Esophagus muscularis mucosa (tissue), 4 donors: ENCODE data around the gene ZNF746. TPM values are rescaled to one million over a fixed set of nuclear protein-coding genes. Genes with fewer than 3 reads are reported as not detected.
A peak's percentile ranks its signal among the peaks of the same experiment; 100 is the strongest.

Source experiments
- DNase-seq: peaks from one replicate; pipeline ENCODE4 v3.0.0-alpha.2; 2017; ENCODE audit errors: extremely low spot score
- H3K27ac ChIP-seq, 4 donors: fragments of 200-600 bp; sonication (generic); replicated peaks in 1 of 4; 1 replicate in 3 of 4; 2 replicates in 1 of 4; pipeline ENCODE4 v1.5.1; 2016 to 2019; ENCODE audit warnings: mild to moderate bottlenecking in 1 of 4
- H3K27me3 ChIP-seq, 4 donors: fragments of 200-600 bp; sonication (generic); one replicate each; pipeline versions ENCODE4 v1.5.1 to v1.6.0; 2016 to 2019
- H3K36me3 ChIP-seq, 4 donors: fragments of 200-600 bp; sonication (generic); one replicate each; pipeline ENCODE4 v1.5.1; 2016 to 2019
- H3K4me1 ChIP-seq, 4 donors: fragments of 200-600 bp; sonication (generic); one replicate each; pipeline ENCODE4 v1.5.1; 2016 to 2019
- H3K4me3 ChIP-seq, 4 donors: fragments of 200-600 bp; sonication (generic); 1 replicate in 2 of 4; 2 replicates in 2 of 4; pipeline ENCODE4 v1.5.1; 2016 to 2019; ENCODE audit warnings: mild to moderate bottlenecking in 4 of 4, moderate library complexity in 1 of 4
- H3K9me3 ChIP-seq, 4 donors: fragments of 200-600 bp; sonication (generic); 1 replicate in 3 of 4; 2 replicates in 1 of 4; pipeline ENCODE4 v1.5.1; 2016 to 2019
- CTCF ChIP-seq, 3 experiments: fragments of 200-600 bp in 2 of 3; fragments of 450-650 bp in 1 of 3; sonication (generic) in 2 of 3; IDR thresholded peaks; one replicate each; pipeline ENCODE4 v1.5.1; 2017 to 2019; ENCODE audit warnings: antibody characterized with exemption in 3 of 3, mild to moderate bottlenecking in 2 of 3, moderate library complexity in 1 of 3
- EP300 ChIP-seq: sonication (generic); formaldehyde crosslinking; IDR thresholded peaks from one replicate; pipeline ENCODE4 v1.6.1; 2017; ENCODE audit warnings: antibody characterized with exemption
- POLR2A ChIP-seq: fragments of 450-650 bp; IDR thresholded peaks from one replicate; pipeline ENCODE4 v1.6.1; 2017; ENCODE audit warnings: antibody characterized with exemption, moderate library complexity, mild to moderate bottlenecking, low read depth
- POLR2AphosphoS5 ChIP-seq, 2 donors: sonication (generic); formaldehyde crosslinking; IDR thresholded peaks; one replicate each; pipeline ENCODE4 v1.6.1; 2017; ENCODE audit warnings: antibody characterized with exemption in 2 of 2
- WGBS: methylation state at CpG from one replicate; pipeline ENCODE4 v1.1.5; 2018; 5-methylcytosine and 5-hydroxymethylcytosine counted together
- intact Hi-C: fragments of 100-400 bp; cut with DNase I; formaldehyde crosslinking; loops from one replicate; pipeline ENCODE4 v1.15.1; 2023
- total RNA-seq, 4 donors: library from RNA; depleted of rRNA; stranded (reverse); fragments of >200 nt; gene quantifications; one replicate each; pipeline versions ENCODE4 v1.1.0 to v1.2.1, GENCODE V29; 2016

ZNF746 gene
- total RNA-seq, 4 donors from 2014 or later: 20.9 to 28.7 (median 27.9) TPM

GRCh38 chr7:149463500-149464161 is 34.0 kb downstream of the ZNF746 start:
- DNase-seq: no peak
- WGBS: 100% methylated on average over 1 of the region's 1 CpG
- Histone ChIP-seq H3K27ac (no peak overlapping the region), H3K36me3 (no peaks in the 10 kb centered on the region), H3K9me3 (no peaks in the 10 kb centered on the region), H3K4me3 (no peak overlapping the region), H3K27me3 (no peaks in the 10 kb centered on the region), H3K4me1 (peaks cover 8 to 19% (median 18%) of the 10 kb centered on the region in 4 donors)
- intact Hi-C loops: no loop called here
- no peak for TF ChIP-seq POLR2AphosphoS5 (IDR thresholded peaks at IDR 0.05)

DNA sequence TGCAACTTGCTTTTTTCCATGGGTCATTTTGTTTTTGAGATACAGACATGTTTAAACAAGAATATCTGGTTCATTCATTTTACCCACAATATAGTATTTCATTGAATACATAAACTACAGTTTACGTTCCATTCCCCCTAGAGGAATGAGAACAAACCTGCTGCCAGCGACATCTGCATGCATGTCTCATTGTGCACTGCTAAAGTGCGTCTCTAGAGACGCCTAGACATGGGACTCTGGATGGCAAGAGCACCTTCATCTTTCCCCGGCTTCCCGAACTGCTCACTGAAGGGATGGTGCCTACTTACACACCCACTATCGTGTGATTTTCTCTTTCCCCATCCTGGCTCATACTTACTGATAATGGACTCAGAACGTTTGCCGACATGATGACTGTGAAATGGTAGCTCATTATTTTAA is 35.5 kb downstream of the ZNF746 start:
- Histone ChIP-seq H3K9me3 (no peaks in the 10 kb centered on the region), H3K27me3 (no peaks in the 10 kb centered on the region), H3K27ac (no peak overlapping the region), H3K4me3 (no peak overlapping the region), H3K4me1 (peaks cover 17 to 33% (median 27%) of the 10 kb centered on the region in 4 donors), H3K36me3 (no peaks in the 10 kb centered on the region)
- 90% methylated on average over 9 of the region's 9 CpGs for WGBS
- no peak for TF ChIP-seq POLR2AphosphoS5 (IDR thresholded peaks at IDR 0.05)
- TF ChIP-seq EP300: no peak
- TF ChIP-seq CTCF (IDR thresholded peaks at IDR 0.05): no peak
- no peak for TF ChIP-seq POLR2A
- intact Hi-C loops: no loop called here
- DNase-seq: no peak

DNA sequence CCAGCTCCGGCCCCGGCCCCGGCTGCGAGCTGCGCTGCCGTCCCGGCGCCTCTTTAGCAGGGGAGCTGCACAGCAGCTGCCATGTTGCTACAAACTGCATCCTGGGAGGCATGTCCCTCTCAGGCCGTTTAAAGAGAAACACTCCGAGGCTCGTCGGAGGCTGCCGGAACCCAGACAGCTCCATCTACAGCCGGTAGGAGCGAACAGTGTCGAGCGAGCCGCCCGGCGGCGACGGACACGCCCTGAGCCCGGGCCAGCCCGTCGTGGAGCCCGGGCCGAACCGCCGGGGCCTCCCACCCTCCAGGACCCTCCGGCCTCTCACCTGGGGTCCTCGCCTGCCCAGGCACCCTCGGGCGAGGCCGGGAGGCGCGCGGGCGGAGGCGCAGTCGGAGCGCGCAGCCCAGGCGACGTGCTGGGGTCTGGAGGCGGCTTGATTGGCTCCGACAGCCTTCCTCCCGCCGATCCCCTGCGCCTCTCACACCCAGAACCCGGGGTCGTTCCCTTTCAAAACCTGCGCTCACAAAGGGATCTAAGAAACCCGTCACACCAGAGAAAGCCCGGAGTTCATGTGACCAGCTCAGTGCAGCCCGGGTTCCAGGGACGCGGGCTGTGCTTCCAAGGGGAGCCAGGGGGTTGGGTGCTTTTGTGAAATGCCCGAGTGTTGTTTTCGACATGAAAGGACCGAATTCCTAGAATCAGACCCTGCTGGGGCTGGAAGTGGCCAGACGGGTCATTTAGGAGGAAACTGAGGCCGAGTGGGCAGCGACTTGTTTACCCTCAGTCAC is 36.9 kb downstream of the ZNF746 start, which contains the start of gene ZNF777:
Gene ZNF777 (minus strand): TSS at position 570 of the 785 bp plus-strand sequence. CDS start 5,040 bp downstream, outside the sequence.
- Histone ChIP-seq H3K27ac (peak within 1 kb of the TSS; percentile 75 to 89 (median 86)), H3K9me3 (no peaks in the 10 kb centered on the region), H3K36me3 (peaks cover under 1 to 12% (median 9%) of the 10 kb centered on the region in 4 donors), H3K27me3 (no peaks in the 10 kb centered on the region), H3K4me1 (peaks cover 17 to 37% (median 28%) of the 10 kb centered on the region in 4 donors), H3K4me3 (peak within 1 kb of the TSS; percentile 66 to 88 (median 80))
- TF ChIP-seq CTCF (IDR thresholded peaks at IDR 0.05) (peak in 2 of 3 experiments; percentile 36 to 58), EP300 (no peak), POLR2AphosphoS5 (IDR thresholded peaks at IDR 0.05) (peak; percentile 50 to 53)
- under 1% methylated on average over 9 of the region's 64 CpGs for WGBS
- intact Hi-C loops: no loop called here
- peak; percentile 93 for DNase-seq

DNA sequence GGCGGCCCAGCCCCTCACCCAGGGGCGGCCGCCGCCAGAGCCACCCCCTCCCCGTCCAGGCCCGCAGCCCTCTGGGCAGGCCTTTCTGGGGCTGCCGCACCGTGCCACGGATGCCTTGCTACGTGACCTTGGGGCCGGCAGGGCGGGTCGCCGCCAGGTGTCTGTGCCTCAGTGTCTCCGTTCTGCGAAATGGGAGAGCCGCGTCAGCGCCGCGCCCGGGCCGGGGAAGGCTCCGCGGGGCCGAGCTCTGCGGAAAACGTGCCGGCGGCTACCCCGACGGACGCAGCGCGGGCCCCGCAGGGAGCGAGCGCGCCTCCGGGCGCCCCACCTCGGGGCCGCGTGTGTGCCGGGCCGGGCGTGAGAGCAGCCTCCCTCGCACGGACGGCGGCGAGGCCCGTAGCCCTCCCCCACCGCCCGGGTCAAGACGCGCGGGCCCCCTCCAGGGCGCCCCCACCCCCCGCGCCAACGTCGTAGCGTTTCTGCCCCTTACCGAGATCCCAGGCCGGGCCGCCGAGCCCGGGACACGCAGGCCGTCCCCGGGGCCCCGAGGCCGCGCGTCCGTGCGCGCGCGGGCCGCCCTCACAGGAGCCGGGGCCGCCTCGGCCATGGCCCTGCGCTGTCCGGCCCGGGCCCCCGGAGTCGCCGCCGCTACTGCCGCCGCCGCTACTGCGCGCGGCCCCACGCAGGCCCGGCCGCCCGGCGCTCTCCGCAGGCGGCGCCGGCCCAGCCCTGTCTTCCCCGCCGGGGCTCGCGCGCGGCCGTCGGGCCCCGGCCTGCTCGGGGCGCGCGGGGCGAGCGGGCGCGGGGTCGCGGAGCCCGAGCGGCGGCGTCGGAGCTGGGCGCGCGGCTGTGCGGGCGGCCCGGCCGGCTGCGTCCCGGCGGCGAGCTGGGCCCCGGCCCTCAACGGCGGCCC is 37.8 kb downstream of the ZNF746 start:
- WGBS: 2% methylated on average over 22 of the region's 145 CpGs
- H3K36me3 ChIP-seq: peaks cover 10 to 21% (median 18%) of the 10 kb centered on the region in 4 donors
- H3K4me1 ChIP-seq: peaks cover 17 to 37% (median 28%) of the 10 kb centered on the region in 4 donors
- H3K27ac ChIP-seq: peak overlapping the region; percentile 40 to 89 (median 80)
- TF ChIP-seq POLR2AphosphoS5 (IDR thresholded peaks at IDR 0.05) (no peak), EP300 (no peak), POLR2A (no peak), CTCF (IDR thresholded peaks at IDR 0.05) (no peak)
- no peaks in the 10 kb centered on the region for H3K9me3 ChIP-seq
- intact Hi-C loops: loop anchor here (5.0 to 10.0 kb wide), 2 partner anchors 37 to 215 kb away; no protein-coding TSS in a partner anchor
- peak; percentile 78 for DNase-seq
- peak overlapping the region; percentile 66 to 88 (median 80) for H3K4me3 ChIP-seq
- H3K27me3 ChIP-seq: no peaks in the 10 kb centered on the region
